ENCODE measurements around the gene MARK2. TPM values are rescaled to one million over a fixed set of nuclear protein-coding genes. Genes with fewer than 3 reads are reported as not detected.

Gene MARK2
- polyA plus RNA-seq, 1 of the 3 experiments (the other 2 are of a cell fraction) = 18.8 TPM

GRCh38 chr11:63952570-63952969, 113.7 kb downstream of the MARK2 start:
- H3K36me3 ChIP-seq (replicated peaks in 1 of 2; ENCODE audit: control insufficient read depth in 1 of 2, insufficient read depth in 2 of 2, low read length in 1 of 2) = peaks cover 24 to 45% of the 10 kb centered on the region in 2 experiments
- no peaks in the 10 kb centered on the region for H3K79me2 ChIP-seq (ENCODE audit: insufficient read depth)
- no peak overlapping the region for H3K9ac ChIP-seq
- WGBS (ENCODE audit: low lambda C conversion rate) = 97% methylated on average over 4 of the region's 4 CpGs
- H3K9me3 ChIP-seq = no peaks in the 10 kb centered on the region
- POLR2A ChIA-PET = no interaction called here
- TF ChIP-seq SMC3 (IDR thresholded peaks at IDR 0.05; ENCODE audit: low read depth, low read length) (no peak), ELF1 (IDR thresholded peaks at IDR 0.05) (no peak)
- TF ChIP-seq, protein P1, sequence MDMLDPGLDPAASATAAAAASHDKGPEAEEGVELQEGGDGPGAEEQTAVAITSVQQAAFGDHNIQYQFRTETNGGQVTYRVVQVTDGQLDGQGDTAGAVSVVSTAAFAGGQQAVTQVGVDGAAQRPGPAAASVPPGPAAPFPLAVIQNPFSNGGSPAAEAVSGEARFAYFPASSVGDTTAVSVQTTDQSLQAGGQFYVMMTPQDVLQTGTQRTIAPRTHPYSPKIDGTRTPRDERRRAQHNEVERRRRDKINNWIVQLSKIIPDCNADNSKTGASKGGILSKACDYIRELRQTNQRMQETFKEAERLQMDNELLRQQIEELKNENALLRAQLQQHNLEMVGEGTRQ (IDR thresholded peaks at IDR 0.05; ENCODE audit: borderline replicate concordance, low read depth, low read length) = no peak
- H3K9me2 ChIP-seq = no peaks in the 10 kb centered on the region
- DNase-seq = no peak
- no peak overlapping the region for H3K4me3 ChIP-seq (ENCODE audit: low read depth in 2 of 2, low read length in 1 of 2)
- no peak overlapping the region for H2AFZ ChIP-seq (ENCODE audit: low read depth)
- CTCF ChIA-PET = interaction anchor here (0.8 to 9.0 kb wide), 4 partner anchors 8 to 201 kb away, joined by 3 to 162 read pairs (median 4); partner anchors contain the start of gene MARK2
- no peak overlapping the region for H3K4me2 ChIP-seq
- no peak overlapping the region for H3K27ac ChIP-seq (ENCODE audit: low read depth in 2 of 2, low read length in 1 of 2)
- H3K27me3 ChIP-seq (ENCODE audit: insufficient read depth) = no peaks in the 10 kb centered on the region
- no peaks in the 10 kb centered on the region for H3K4me1 ChIP-seq (ENCODE audit: control insufficient read depth in 1 of 2, insufficient read depth in 2 of 2, low read depth in 1 of 2, low read length in 1 of 2)
- H4K20me1 ChIP-seq (ENCODE audit: insufficient read depth) = no peaks in the 10 kb centered on the region
- H3F3A ChIP-seq (replicated peaks; ENCODE audit: insufficient read depth) = no peaks in the 10 kb centered on the region

GRCh38 chr11:63958008-63958407, 119.1 kb downstream of the MARK2 start:
- Histone ChIP-seq H4K20me1 (ENCODE audit: insufficient read depth) (no peaks in the 10 kb centered on the region), H3K4me1 (ENCODE audit: control insufficient read depth in 1 of 2, insufficient read depth in 2 of 2, low read depth in 1 of 2, low read length in 1 of 2) (peaks cover 0 to 16% of the 10 kb centered on the region in 2 experiments; a peak in 1 of 4 replicates), H3K4me2 (no peak overlapping the region), H3K79me2 (ENCODE audit: insufficient read depth) (no peaks in the 10 kb centered on the region), H3K27ac (ENCODE audit: low read depth in 2 of 2, low read length in 1 of 2) (no peak overlapping the region), H3K9ac (no peak overlapping the region), H3K36me3 (replicated peaks in 1 of 2; ENCODE audit: control insufficient read depth in 1 of 2, insufficient read depth in 2 of 2, low read length in 1 of 2) (peaks cover 8 to 37% of the 10 kb centered on the region in 2 experiments), H3K27me3 (ENCODE audit: insufficient read depth) (no peaks in the 10 kb centered on the region), H2AFZ (ENCODE audit: low read depth) (no peak overlapping the region), H3F3A (replicated peaks; ENCODE audit: insufficient read depth) (no peaks in the 10 kb centered on the region), H3K9me3 (no peaks in the 10 kb centered on the region), H3K4me3 (ENCODE audit: low read depth in 2 of 2, low read length in 1 of 2) (no peak overlapping the region), H3K9me2 (no peaks in the 10 kb centered on the region)
- TF ChIP-seq PBX3 (IDR thresholded peaks at IDR 0.05) (no peak), FOXJ3 (CRISPR knock-in tag; IDR thresholded peaks at IDR 0.05) (no peak)
- ChIA-PET POLR2A (no interaction called here), CTCF (interaction anchor here (0.6 to 7.1 kb wide), 4 partner anchors 12 to 195 kb away, joined by 3 to 41 read pairs (median 3); no protein-coding TSS in a partner anchor)
- DNase-seq = no peak
- WGBS (ENCODE audit: low lambda C conversion rate) = 100% methylated on average over 4 of the region's 5 CpGs

Small RNA genes within 50 kb of the gene (small RNA-seq; reads per million reads assigned to genes)
- gene AP006289.1 (0 reads per million in 7 experiments), gene RN7SL596P (0 reads per million in 7 experiments), gene RNU6-1306P (0 to 0.52 (median 0) reads per million in 7 experiments)

Other genes starting within 250 kb of the MARK2 start
- gene PLAAT3, start 224.7 kb upstream of the MARK2 start, polyA plus RNA-seq (2012; rRNA removed) = 39.6 and 44.0 TPM in 2 replicates
- gene ATL3, start 167.7 kb upstream of the MARK2 start, polyA plus RNA-seq (2012; rRNA removed) = 13.1 and 17.8 TPM in 2 replicates
- gene RTN3, start 157.6 kb upstream of the MARK2 start, polyA plus RNA-seq (2012; rRNA removed) = 52.7 and 59.0 TPM in 2 replicates
- 8.7 and 10.3 TPM in 2 replicates for gene ZFTA, start 70.3 kb upstream of the MARK2 start, polyA plus RNA-seq (2012; rRNA removed)
- gene SPINDOC, start 25.7 kb upstream of the MARK2 start, polyA plus RNA-seq (2012; rRNA removed) = 39.2 and 45.0 TPM in 2 replicates
- 1.1 and 1.4 TPM in 2 replicates for gene RCOR2, start 78.1 kb downstream of the MARK2 start, polyA plus RNA-seq (2012; rRNA removed)
- 33.0 and 36.3 TPM in 2 replicates for gene NAA40, start 99.9 kb downstream of the MARK2 start, polyA plus RNA-seq (2012; rRNA removed)
- gene COX8A, start 135.5 kb downstream of the MARK2 start, polyA plus RNA-seq (2012; rRNA removed) = 597 and 824 TPM in 2 replicates
- 183 and 195 TPM in 2 replicates for gene OTUB1, start 147.3 kb downstream of the MARK2 start, polyA plus RNA-seq (2012; rRNA removed)
- gene FLRT1, start 196.8 kb downstream of the MARK2 start, polyA plus RNA-seq (2012; rRNA removed) = 0.03 TPM in 2 replicates

Measured in SK-N-SH (cell line).